Neural progenitor cell (in vitro differentiated cells): ENCODE results near the gene ZNF503. TPM values are rescaled to one million over a fixed set of nuclear protein-coding genes. Genes with fewer than 3 reads are reported as not detected.

Source experiments
- DNase-seq: peaks from one replicate; pipeline ENCODE4 v3.0.0-alpha.2; 2016; ENCODE audit warnings: low spot score
- H2AFZ ChIP-seq: fragments of 200-600 bp; sonication (generic); replicated peaks from 2 replicates; pipeline ENCODE4 v1.6.1; 2016; ENCODE audit warnings: antibody characterized with exemption
- H3F3A ChIP-seq: fragments of 200-600 bp; sonication (generic); 2 replicates; pipeline ENCODE4 v1.6.1; 2016; ENCODE audit warnings: antibody characterized with exemption, low read depth
- H3K27ac ChIP-seq: fragments of 200-600 bp; sonication (generic); 2 replicates; pipeline ENCODE4 v1.5.1; 2016; ENCODE audit warnings: mild to moderate bottlenecking
- H3K27me3 ChIP-seq: fragments of 200-600 bp; sonication (generic); 2 replicates; pipeline ENCODE4 v1.6.1; 2016; ENCODE audit warnings: mild to moderate bottlenecking, moderate library complexity
- H3K36me3 ChIP-seq: fragments of 200-600 bp; sonication (generic); 2 replicates; pipeline ENCODE4 v1.5.1; 2016
- H3K4me1 ChIP-seq: fragments of 200-600 bp; sonication (generic); 2 replicates; pipeline ENCODE4 v1.6.1; 2016; ENCODE audit warnings: mixed run types
- H3K4me2 ChIP-seq: fragments of 200-600 bp; sonication (generic); 2 replicates; pipeline ENCODE4 v1.6.1; 2016
- H3K4me3 ChIP-seq: fragments of 200-600 bp; sonication (generic); 2 replicates; pipeline ENCODE4 v1.5.1; 2016
- H3K79me2 ChIP-seq: fragments of 200-600 bp; sonication (generic); 2 replicates; pipeline ENCODE4 v1.6.1; 2016; ENCODE audit warnings: low read depth
- H3K9ac ChIP-seq: fragments of 200-600 bp; sonication (generic); 2 replicates; pipeline ENCODE4 v1.6.1; 2016
- H3K9me3 ChIP-seq: fragments of 200-600 bp; sonication (generic); 2 replicates; pipeline ENCODE4 v1.5.1; 2016; ENCODE audit warnings: low read depth
- H4K20me1 ChIP-seq: fragments of 200-600 bp; sonication (generic); 2 replicates; pipeline ENCODE4 v1.6.1; 2016; ENCODE audit warnings: low read depth
- H3K27ac Mint-ChIP-seq: 3 replicates; pipeline ENCODE4 v1.8.0; 2021; ENCODE audit warnings: mixed read lengths
- H3K27me3 Mint-ChIP-seq: 2 replicates; pipeline ENCODE4 v1.8.0; 2022; ENCODE audit warnings: low read depth, mild to moderate bottlenecking, inconsistent platforms, moderate library complexity, mixed read lengths; ENCODE audit not compliant: insufficient read depth
- H3K36me3 Mint-ChIP-seq: 3 replicates; pipeline ENCODE4 v1.8.0; 2021; ENCODE audit warnings: mixed read lengths
- H3K4me1 Mint-ChIP-seq: 3 replicates; pipeline ENCODE4 v1.8.0; 2021; ENCODE audit warnings: mixed read lengths
- H3K4me3 Mint-ChIP-seq: 3 replicates; pipeline ENCODE4 v1.8.0; 2021; ENCODE audit warnings: mild to moderate bottlenecking, moderate library complexity, mixed read lengths
- H3K9me3 Mint-ChIP-seq: 3 replicates; pipeline ENCODE4 v1.8.0; 2020; ENCODE audit warnings: mixed read lengths
- CTCF ChIP-seq: fragments of 200-600 bp; sonication (generic); IDR thresholded peaks from 2 replicates; pipeline ENCODE4 v1.5.1; 2017; ENCODE audit warnings: antibody characterized with exemption, mild to moderate bottlenecking
- EZH2 ChIP-seq: fragments of 200-600 bp; sonication (generic); IDR thresholded peaks from 2 replicates; pipeline ENCODE4 v1.6.1; 2017; ENCODE audit warnings: antibody characterized with exemption, mild to moderate bottlenecking, moderate library complexity
- EZH2phosphoT487 ChIP-seq: fragments of 200-600 bp; sonication (generic); IDR thresholded peaks from 2 replicates; pipeline ENCODE4 v1.6.1; 2017; ENCODE audit warnings: antibody characterized with exemption
- total RNA-seq: library from RNA; depleted of rRNA; stranded (reverse); fragments of >200 nt; gene quantifications from 2 replicates; pipeline ENCODE4 v1.2.3, GENCODE V29; 2015; ENCODE audit warnings: low replicate concordance

The ZNF503 gene
- total RNA-seq, 1 donor from 2014 or later, result 8.3 TPM

DNA sequence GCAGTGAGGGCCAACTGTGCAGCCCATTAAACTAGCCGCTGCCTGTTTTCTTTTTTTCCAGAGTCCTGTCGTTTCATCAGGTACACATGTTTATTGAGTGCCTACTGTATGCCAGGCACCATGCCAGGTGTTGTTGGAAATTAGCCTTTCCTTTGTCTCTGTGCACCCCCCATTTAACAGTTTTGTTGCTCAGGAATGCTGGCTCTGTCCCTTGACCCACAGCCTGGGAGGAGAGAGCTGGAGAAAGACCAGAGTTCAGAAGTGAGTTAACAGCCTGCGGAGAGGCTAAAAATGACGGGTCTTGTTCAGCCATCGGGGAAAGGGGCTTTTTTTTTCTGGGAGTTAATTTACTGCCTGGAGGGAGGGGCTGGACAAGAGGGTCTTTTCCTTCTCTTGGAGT, 31.2 kb upstream of the ZNF503 start:
- peak overlapping the region; percentile 33 for H3K4me2 ChIP-seq
- peaks cover 58% of the 10 kb centered on the region for H3K4me1 ChIP-seq
- H3K4me3 Mint-ChIP-seq, result no peak overlapping the region
- H3K36me3 Mint-ChIP-seq, result no peaks in the 10 kb centered on the region
- no peak overlapping the region for H2AFZ ChIP-seq
- TF ChIP-seq EZH2phosphoT487, result peak; percentile 40
- TF ChIP-seq CTCF, result no peak
- no peak for TF ChIP-seq EZH2
- H3K9me3 Mint-ChIP-seq, result peaks cover 2% of the 10 kb centered on the region
- no peak overlapping the region for H3K9ac ChIP-seq
- peaks cover 21% of the 10 kb centered on the region for H3K27me3 Mint-ChIP-seq
- H3F3A ChIP-seq, result peaks cover 40% of the 10 kb centered on the region
- peak; percentile 41 for DNase-seq
- H4K20me1 ChIP-seq, result peaks cover 7% of the 10 kb centered on the region
- no peaks in the 10 kb centered on the region for H3K9me3 ChIP-seq
- H3K27me3 ChIP-seq, result peaks cover 95% of the 10 kb centered on the region
- no peaks in the 10 kb centered on the region for H3K36me3 ChIP-seq
- H3K79me2 ChIP-seq, result no peaks in the 10 kb centered on the region
- H3K4me3 ChIP-seq, result no peak overlapping the region
- H3K4me1 Mint-ChIP-seq, result peaks cover 69% of the 10 kb centered on the region
- H3K27ac Mint-ChIP-seq, result no peak overlapping the region
- no peak overlapping the region for H3K27ac ChIP-seq

- TF ChIP-seq EZH2, result peak; percentile 11
- TF ChIP-seq EZH2phosphoT487, result no peak
- H3K36me3 Mint-ChIP-seq, result no peaks in the 10 kb centered on the region
- Histone ChIP-seq H4K20me1 (peaks cover 7% of the 10 kb centered on the region), H3K4me2 (peak overlapping the region; percentile 85), H2AFZ (no peak overlapping the region), H3K9me3 (no peaks in the 10 kb centered on the region), H3K4me3 (no peak overlapping the region), H3K4me1 (peaks cover 58% of the 10 kb centered on the region), H3F3A (peaks cover 40% of the 10 kb centered on the region), H3K27me3 (peaks cover 95% of the 10 kb centered on the region), H3K27ac (no peak overlapping the region), H3K9ac (no peak overlapping the region), H3K79me2 (no peaks in the 10 kb centered on the region), H3K36me3 (no peaks in the 10 kb centered on the region)
- H3K9me3 Mint-ChIP-seq, result peaks cover 2% of the 10 kb centered on the region
- DNase-seq, result peak; percentile 13
- H3K4me3 Mint-ChIP-seq, result no peak overlapping the region
- H3K4me1 Mint-ChIP-seq, result peaks cover 70% of the 10 kb centered on the region
- no peak overlapping the region for H3K27ac Mint-ChIP-seq
- peaks cover 21% of the 10 kb centered on the region for H3K27me3 Mint-ChIP-seq
These were observed 30.6 kb upstream of the ZNF503 start for GRCh38 chr10:75432176-75432575.

GRCh38 chr10:75431180-75432111, 29.9 kb upstream of the ZNF503 start, which contains the start of gene LRMDA:
TSS of gene LRMDA (plus strand) at chr10:75431624.
- DNase-seq, result peak; percentile 65
- peak within 1 kb of the TSS; percentile 48 for H2AFZ ChIP-seq

DNA sequence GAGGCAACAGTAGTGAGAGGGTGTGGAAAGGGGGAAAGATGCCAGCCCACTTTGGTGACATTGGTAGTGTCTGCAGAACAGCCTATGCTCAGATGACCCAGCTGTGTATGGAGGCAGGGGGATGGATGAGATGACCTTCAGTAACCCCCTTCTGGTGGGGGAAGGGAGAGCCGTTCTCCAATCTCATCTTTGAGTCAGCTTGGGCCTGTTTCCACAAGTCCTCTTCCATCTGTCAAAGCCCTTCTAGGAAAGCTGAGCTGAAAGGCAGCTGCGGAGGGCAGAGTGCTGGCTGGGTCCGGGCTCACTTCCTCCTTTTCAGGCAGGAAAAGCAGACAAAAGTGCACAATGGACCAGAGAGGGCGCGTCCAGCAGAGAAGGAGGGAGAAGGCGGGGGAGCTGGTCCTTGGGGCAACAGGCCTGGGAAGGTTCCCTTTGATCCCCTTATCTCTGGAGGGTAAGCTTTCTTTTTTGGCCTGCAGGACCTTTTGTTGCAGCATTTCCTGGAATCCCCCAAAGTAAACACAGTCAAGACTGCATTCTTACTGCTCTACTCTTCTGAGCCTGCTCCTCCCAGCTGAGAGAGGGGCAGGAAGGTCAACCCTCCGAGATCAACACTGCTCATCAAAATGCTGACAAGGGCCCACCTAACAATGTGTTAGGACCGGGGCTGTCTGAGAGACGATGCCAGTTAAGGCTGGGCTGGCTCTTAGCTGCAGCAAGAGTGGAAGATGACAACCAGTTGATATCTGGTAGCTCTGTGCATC, 28.6 kb upstream of the ZNF503 start:
- H3K36me3 ChIP-seq, result no peaks in the 10 kb centered on the region
- Mint-ChIP-seq H3K4me1 (peaks cover 59% of the 10 kb centered on the region), H3K27me3 (peaks cover 21% of the 10 kb centered on the region), H3K36me3 (no peaks in the 10 kb centered on the region), H3K27ac (peak overlapping the region; percentile 39), H3K9me3 (peaks cover 2% of the 10 kb centered on the region), H3K4me3 (peak overlapping the region; percentile 59)
- H3K27me3 ChIP-seq, result peaks cover 95% of the 10 kb centered on the region
- peaks cover 34% of the 10 kb centered on the region for H3F3A ChIP-seq
- H3K4me3 ChIP-seq, result peak overlapping the region; percentile 9
- peaks cover 7% of the 10 kb centered on the region for H4K20me1 ChIP-seq
- no peaks in the 10 kb centered on the region for H3K9me3 ChIP-seq
- no peak for TF ChIP-seq EZH2
- no peak for TF ChIP-seq EZH2phosphoT487
- TF ChIP-seq CTCF, result no peak
- no peak overlapping the region for H3K9ac ChIP-seq
- H2AFZ ChIP-seq, result no peak overlapping the region
- peaks cover 51% of the 10 kb centered on the region for H3K4me1 ChIP-seq
- H3K79me2 ChIP-seq, result no peaks in the 10 kb centered on the region
- peak; percentile 94 for DNase-seq
- no peak overlapping the region for H3K27ac ChIP-seq
- peak overlapping the region; percentile 85 for H3K4me2 ChIP-seq

More at GRCh38 chr10:75431180-75432111, 29.9 kb upstream of the ZNF503 start, which contains the start of gene LRMDA:
- Histone ChIP-seq H3K4me2 (peak within 1 kb of the TSS; percentile 85), H3K4me3 (peak within 1 kb of the TSS; percentile 45), H3K27ac (no peak within 1 kb of the TSS), H3K9ac (no peak within 1 kb of the TSS), H3K27me3 (peaks cover 95% of the 10 kb centered on the region), H3K36me3 (no peaks in the 10 kb centered on the region), H3K79me2 (no peaks in the 10 kb centered on the region), H3K4me1 (peaks cover 58% of the 10 kb centered on the region), H3F3A (peaks cover 40% of the 10 kb centered on the region), H4K20me1 (peaks cover 7% of the 10 kb centered on the region), H3K9me3 (no peaks in the 10 kb centered on the region)
- peak within 1 kb of the TSS; percentile 82 for H3K4me3 Mint-ChIP-seq
- TF ChIP-seq EZH2 (peak; percentile 79), EZH2phosphoT487 (no peak)
- peaks cover 21% of the 10 kb centered on the region for H3K27me3 Mint-ChIP-seq
- no peaks in the 10 kb centered on the region for H3K36me3 Mint-ChIP-seq
- H3K27ac Mint-ChIP-seq, result peak within 1 kb of the TSS; percentile 93
- H3K4me1 Mint-ChIP-seq, result peaks cover 67% of the 10 kb centered on the region
- H3K9me3 Mint-ChIP-seq, result peaks cover 2% of the 10 kb centered on the region
